ENCODE measurements around the gene PSMD2. TPM values are rescaled to one million over a fixed set of nuclear protein-coding genes. Genes with fewer than 3 reads are reported as not detected.

PSMD2 gene
- total RNA-seq, 1 experiment from 2014 or later: 344 TPM

GRCh38 chr3:184349563-184350470, 50.8 kb downstream of the PSMD2 start:
- Histone ChIP-seq H2BK120ac (ENCODE audit: low read depth, low read length, poor library complexity, severe bottlenecking) (no peak overlapping the region), H3K18ac (ENCODE audit: insufficient read length, low read depth, low read length) (no peak overlapping the region), H2AK5ac (ENCODE audit: insufficient read length, low read length) (no peak overlapping the region), H4K91ac (ENCODE audit: insufficient read length, low read depth, low read length) (no peak overlapping the region), H2AFZ (ENCODE audit: low read length) (no peak overlapping the region), H3T11ph (ENCODE audit: low read length) (no peak overlapping the region), H3K23me2 (ENCODE audit: insufficient read length, low read depth, low read length, poor library complexity, severe bottlenecking) (no peaks in the 10 kb centered on the region), H3K4me2 (ENCODE audit: insufficient read depth, insufficient read length, low read length) (no peak overlapping the region), H3K14ac (ENCODE audit: insufficient read depth, low read length) (no peak overlapping the region), H2BK20ac (ENCODE audit: low read depth, low read length, poor library complexity, severe bottlenecking) (no peak overlapping the region), H3K23ac (ENCODE audit: insufficient read length, low read depth, low read length) (no peak overlapping the region), H3K56ac (ENCODE audit: insufficient read length, low read depth, low read length) (no peak overlapping the region), H2BK15ac (ENCODE audit: low read depth, low read length) (no peak overlapping the region), H3K4me1 (ENCODE audit: insufficient read depth, low read length) (0 out of 2 replicates have a peak, but pooled peaks cover 2% of the 10 kb centered on the region), H3K79me2 (ENCODE audit: insufficient read depth, low read length) (no peaks in the 10 kb centered on the region), H4K8ac (replicated peaks; ENCODE audit: insufficient read length, low read depth, low read length) (no peak overlapping the region), H3K27ac (ENCODE audit: insufficient read length, low read depth, low read length) (no peak overlapping the region), H3K9me3 (ENCODE audit: control insufficient read depth, low read depth, low read length) (no peaks in the 10 kb centered on the region), H2BK5ac (ENCODE audit: insufficient read length, low read length) (no peak overlapping the region), H4K5ac (ENCODE audit: insufficient read length, low read depth, low read length) (no peak overlapping the region), H3K9ac (ENCODE audit: extremely low read depth, insufficient read length, low read length) (no peak overlapping the region), H3K4ac (ENCODE audit: low read depth, low read length) (no peak overlapping the region), H3K79me1 (ENCODE audit: insufficient read depth, low read depth, low read length, poor library complexity, severe bottlenecking) (no peaks in the 10 kb centered on the region), H4K20me1 (ENCODE audit: control insufficient read depth, insufficient read depth, insufficient read length) (no peaks in the 10 kb centered on the region), H2BK12ac (ENCODE audit: insufficient read length, low read depth, low read length) (no peak overlapping the region), H3K27me3 (ENCODE audit: insufficient read depth, low read length) (no peaks in the 10 kb centered on the region)
- Mint-ChIP-seq H3K4me1 (peaks cover 15 to 26% of the 10 kb centered on the region in 2 experiments), H3K4me3 (no peak overlapping the region), H3K36me3 (ENCODE audit: insufficient read depth in 1 of 3, low read depth in 3 of 3) (peaks cover 9 to 36% (median 35%) of the 10 kb centered on the region in 3 experiments; a peak in 6 of 7 replicates), H3K27ac (no peak overlapping the region), H3K27me3 (ENCODE audit: low read depth) (no peaks in the 10 kb centered on the region), H3K9me3 (no peaks in the 10 kb centered on the region)
- no peak for DNase-seq
- no peak for TF ChIP-seq CTCF (conservative IDR thresholded peaks at IDR 0.05)
- no CpG with 5 or more reads among the region's 10 CpGs for WGBS (ENCODE audit: extremely low coverage, insufficient read length, low lambda C conversion rate)
